ENCODE data around the gene PALLD.

DNA sequence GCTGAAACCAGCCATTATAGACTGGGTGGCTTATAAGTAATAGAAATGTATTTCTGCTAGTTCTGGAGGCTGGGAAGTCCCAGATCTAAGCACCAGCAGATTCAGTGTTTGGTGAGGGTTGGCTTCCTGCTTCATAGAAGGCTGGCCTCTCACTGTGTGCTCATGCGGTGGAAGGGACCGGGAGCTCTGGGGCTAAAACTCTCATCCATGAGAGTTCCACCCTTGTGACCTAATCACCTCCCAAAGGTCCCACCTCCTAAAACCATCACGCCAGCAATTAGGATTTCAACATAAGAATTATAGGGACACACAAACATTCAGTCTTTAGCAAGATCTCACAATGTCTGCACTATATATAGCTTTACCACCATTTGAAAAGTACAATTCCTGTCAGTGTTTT lies 298.0 kb downstream of the PALLD start:
- no peak for TF ChIP-seq RELA (CRISPR knock-in tag; IDR thresholded peaks at IDR 0.05)
- TF ChIP-seq ZFP37 (CRISPR knock-in tag; IDR thresholded peaks at IDR 0.05; ENCODE audit: borderline replicate concordance): no peak
- no peak for TF ChIP-seq MXD1 (CRISPR knock-in tag; IDR thresholded peaks at IDR 0.05)
- TF ChIP-seq FIP1L1 (IDR thresholded peaks at IDR 0.05; ENCODE audit: borderline replicate concordance, insufficient read depth, low read depth, low read length): no peak
- TF ChIP-seq RFX5 (IDR thresholded peaks at IDR 0.05; ENCODE audit: low read depth, low read length): no peak
- TF ChIP-seq, protein P1, sequence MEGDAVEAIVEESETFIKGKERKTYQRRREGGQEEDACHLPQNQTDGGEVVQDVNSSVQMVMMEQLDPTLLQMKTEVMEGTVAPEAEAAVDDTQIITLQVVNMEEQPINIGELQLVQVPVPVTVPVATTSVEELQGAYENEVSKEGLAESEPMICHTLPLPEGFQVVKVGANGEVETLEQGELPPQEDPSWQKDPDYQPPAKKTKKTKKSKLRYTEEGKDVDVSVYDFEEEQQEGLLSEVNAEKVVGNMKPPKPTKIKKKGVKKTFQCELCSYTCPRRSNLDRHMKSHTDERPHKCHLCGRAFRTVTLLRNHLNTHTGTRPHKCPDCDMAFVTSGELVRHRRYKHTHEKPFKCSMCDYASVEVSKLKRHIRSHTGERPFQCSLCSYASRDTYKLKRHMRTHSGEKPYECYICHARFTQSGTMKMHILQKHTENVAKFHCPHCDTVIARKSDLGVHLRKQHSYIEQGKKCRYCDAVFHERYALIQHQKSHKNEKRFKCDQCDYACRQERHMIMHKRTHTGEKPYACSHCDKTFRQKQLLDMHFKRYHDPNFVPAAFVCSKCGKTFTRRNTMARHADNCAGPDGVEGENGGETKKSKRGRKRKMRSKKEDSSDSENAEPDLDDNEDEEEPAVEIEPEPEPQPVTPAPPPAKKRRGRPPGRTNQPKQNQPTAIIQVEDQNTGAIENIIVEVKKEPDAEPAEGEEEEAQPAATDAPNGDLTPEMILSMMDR (CRISPR knock-in tag; IDR thresholded peaks at IDR 0.05): no peak
- TF ChIP-seq, protein P2, sequence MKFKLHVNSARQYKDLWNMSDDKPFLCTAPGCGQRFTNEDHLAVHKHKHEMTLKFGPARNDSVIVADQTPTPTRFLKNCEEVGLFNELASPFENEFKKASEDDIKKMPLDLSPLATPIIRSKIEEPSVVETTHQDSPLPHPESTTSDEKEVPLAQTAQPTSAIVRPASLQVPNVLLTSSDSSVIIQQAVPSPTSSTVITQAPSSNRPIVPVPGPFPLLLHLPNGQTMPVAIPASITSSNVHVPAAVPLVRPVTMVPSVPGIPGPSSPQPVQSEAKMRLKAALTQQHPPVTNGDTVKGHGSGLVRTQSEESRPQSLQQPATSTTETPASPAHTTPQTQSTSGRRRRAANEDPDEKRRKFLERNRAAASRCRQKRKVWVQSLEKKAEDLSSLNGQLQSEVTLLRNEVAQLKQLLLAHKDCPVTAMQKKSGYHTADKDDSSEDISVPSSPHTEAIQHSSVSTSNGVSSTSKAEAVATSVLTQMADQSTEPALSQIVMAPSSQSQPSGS (CRISPR knock-in tag; IDR thresholded peaks at IDR 0.05): no peak
- TF ChIP-seq REST (IDR thresholded peaks at IDR 0.05; ENCODE audit: borderline replicate concordance in 1 of 2, low read depth in 1 of 2, low read length in 2 of 2): no peak
- TF ChIP-seq, protein P3, sequence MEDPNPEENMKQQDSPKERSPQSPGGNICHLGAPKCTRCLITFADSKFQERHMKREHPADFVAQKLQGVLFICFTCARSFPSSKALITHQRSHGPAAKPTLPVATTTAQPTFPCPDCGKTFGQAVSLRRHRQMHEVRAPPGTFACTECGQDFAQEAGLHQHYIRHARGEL (CRISPR knock-in tag; IDR thresholded peaks at IDR 0.05): no peak
